Caki2 (cell line): ENCODE results near the gene SYNE2. TPM values are rescaled to one million over a fixed set of nuclear protein-coding genes. Genes with fewer than 3 reads are reported as not detected.
"Not testable (repeated sequence)": the region's sequence is repeated elsewhere in the genome, so short reads cannot be mapped to it uniquely, and the experiment has no call there.

Source experiments
- DNase-seq: peaks from one replicate; pipeline ENCODE4 v3.0.0-alpha.2; 2015; ENCODE audit warnings: low read depth
- in situ Hi-C: cut with HindIII; loops from 2 replicates; pipeline ENCODE4 v1.10.0; 2016; ENCODE audit warnings: low sequenced_read_pairs, low pct_unique_long_range_greater_than_20kb, mixed read lengths
- total RNA-seq: library from RNA; depleted of rRNA; stranded (reverse); fragments of >200 nt; shearing (Covaris generic); gene quantifications from 2 replicates; pipeline ENCODE4 v1.2.3, GENCODE V29; 2014; ENCODE audit warnings: low replicate concordance

SYNE2 gene
- total RNA-seq, 1 experiment from 2014 or later: 13.7 TPM

DNA sequence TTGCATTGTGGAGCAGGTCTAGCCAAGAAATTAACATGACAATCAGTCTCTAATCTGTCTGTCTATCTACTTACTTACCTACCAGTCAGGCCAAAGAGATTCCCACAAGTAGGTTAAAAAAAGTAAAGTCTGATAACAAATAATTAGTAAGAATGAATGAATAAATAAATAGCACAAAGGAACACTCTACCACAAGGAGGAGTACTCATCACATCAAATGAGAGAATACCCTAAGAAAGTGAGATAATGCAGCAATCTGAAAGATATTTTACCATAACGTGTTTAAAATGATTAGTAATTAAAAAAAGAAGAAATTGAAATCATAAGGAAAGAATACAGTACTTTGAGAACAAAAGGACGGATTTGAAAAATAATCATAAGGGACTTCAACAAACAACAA is 187.2 kb downstream of the SYNE2 start:
- in situ Hi-C loops: no loop called here
- no peak for DNase-seq

DNA sequence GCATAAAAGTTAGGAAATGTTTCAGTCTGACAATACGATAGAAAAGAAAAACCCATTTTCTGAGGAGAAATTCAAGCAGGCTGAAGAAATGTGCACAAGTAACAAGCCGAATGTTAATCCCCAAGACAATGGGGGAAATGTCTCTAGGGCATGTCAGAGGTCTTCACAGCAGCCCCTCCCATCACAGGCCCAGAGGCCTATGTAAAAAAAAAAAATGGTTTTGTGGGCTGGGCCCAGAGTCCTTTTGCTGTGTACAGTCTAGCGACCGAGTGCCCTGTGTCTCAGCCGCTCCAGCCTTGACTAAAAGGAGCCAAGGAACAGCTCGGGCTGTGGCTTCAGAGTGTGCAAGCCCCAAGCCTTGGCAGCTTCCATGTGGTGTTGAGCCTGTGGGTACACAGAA is 190.5 kb downstream of the SYNE2 start:
- in situ Hi-C loops, DNase-seq: not testable (repeated sequence)

DNA sequence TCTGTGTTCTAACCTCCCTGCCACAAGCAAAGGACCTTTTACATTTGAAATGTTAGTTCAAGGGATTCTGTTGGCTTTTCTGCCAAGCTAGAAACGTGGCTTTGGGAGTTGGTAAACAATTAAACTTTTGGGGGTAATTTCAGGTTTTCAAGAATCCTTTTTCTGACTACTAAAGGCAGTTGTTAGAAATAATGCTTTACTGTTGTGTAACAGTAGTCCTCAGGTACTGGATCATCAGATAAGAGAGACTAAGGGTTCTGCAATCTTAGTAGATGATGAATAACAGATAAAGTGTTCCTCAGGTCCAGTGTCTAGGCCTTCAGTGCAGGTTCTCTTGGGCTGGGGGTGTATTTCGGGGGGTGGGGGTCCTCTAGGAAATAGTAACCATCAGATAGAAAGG is 192.3 kb downstream of the SYNE2 start:
- no peak for DNase-seq
- in situ Hi-C loops: no loop called here

DNA sequence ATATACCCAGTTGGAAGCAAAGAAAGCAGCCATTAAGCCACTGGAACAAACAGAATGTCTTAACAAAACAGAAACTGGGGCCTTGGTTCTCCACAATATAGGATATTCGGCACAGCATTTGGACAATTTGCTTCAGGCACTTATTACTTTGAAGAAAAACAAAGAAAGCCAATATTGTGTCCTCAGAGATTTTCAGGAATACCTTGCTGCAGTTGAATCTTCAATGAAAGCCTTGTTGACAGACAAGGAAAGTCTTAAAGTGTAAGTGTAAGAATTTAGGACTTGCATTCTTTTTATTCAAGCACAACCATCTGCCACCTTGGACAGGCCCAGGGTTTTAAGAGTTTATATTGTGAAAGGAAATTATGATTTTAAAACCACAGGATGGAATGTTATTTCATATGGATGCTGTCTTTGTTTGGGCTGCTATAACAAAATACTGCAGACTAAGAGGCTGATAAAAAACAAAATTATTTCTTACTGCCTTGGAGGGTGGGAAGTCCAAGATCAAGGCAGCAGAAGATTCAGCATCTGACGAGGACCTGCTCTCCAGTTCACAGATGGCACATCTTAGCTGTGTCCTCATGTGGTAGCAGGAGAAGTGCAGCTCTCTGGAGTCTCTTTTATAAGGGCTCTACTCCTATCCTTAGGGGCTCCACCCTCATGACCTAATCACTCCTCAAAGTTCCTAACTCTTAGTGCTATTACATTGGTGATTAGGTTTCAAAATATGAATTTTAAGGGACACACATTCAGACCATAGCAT is 197.0 kb downstream of the SYNE2 start:
- no peak for DNase-seq
- in situ Hi-C loops: no loop called here

DNA sequence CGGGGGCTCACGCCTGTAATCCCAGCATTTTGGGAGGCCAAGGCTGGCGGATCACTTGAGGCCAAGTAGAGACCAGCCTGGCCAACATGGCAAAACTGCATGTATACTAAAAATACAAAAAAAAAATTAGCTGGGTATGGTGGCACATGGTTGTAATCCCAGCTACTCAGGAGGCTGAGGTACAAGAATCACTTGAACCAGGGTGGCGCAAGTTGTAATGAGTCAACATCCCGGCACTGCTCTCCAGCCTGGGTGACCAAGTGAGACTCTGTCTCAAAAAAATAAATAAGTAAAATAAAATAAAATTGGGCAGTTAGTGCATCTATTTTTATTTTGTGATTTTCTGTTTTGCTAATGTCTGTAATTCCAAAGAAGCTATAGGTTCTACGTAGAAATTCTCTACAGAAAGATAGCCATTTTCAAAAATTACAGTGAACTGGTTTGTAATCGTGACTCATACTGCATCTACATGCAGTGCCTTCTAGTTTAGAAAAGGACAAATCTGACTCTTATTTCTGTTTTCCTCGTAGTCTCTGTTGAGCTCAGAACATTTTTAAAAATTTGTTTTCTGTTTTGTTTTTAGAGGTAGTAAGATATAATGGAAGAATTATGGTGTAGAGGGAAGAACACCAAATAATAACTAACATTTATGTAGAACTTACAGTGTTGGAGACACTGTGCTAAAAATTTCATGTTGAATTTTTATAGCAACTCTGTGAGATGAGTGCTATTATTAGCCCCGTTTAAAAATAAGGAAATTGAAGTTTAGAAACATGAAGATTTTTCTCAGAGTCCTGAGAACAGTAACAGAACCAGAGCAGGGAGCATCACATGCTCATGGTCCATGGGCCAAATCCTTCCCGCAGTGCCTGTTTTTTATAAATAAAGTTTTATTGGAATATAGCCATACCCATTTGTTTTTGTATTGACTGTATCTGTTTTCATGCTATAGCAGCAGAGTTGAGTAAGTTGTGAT is 201.2 kb downstream of the SYNE2 start:
- in situ Hi-C loops: no loop called here
- no peak for DNase-seq

DNA sequence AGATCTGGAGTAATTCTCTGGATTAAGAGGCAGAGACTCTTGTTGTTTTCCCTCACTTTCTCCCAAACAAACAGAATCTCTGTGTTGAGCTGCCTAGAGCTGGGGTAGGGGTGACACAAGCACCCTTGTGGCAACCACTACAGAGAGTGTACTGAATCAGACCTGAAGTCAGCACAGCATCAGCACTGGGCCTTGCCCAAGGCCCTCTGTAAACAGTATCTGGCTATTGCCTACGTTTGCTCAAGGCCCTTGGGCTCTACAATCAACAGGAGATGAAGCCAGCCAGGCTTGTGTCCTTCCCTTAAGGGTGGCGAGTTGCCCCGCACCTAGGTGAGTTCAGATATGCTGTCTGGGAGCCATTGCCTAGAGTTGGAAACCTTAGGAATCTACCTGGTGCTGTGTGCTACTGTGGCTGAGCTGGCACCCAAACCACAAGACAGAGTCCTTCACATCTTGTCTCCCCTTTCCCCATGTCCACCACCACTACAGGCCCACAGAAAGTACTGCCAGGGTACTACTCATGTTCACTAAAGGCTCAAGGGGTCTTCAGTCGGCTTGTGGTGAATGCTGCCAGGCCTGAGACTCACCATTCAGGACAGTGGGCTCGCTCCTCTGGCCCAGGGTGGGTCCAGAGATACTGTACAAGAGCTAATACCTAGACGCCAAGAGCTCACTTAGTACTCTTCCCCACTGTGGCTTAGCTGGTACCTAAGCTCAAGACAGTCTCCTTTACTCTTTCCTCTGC is 206.8 kb downstream of the SYNE2 start:
- no peak for DNase-seq
- in situ Hi-C loops: no loop called here

DNA sequence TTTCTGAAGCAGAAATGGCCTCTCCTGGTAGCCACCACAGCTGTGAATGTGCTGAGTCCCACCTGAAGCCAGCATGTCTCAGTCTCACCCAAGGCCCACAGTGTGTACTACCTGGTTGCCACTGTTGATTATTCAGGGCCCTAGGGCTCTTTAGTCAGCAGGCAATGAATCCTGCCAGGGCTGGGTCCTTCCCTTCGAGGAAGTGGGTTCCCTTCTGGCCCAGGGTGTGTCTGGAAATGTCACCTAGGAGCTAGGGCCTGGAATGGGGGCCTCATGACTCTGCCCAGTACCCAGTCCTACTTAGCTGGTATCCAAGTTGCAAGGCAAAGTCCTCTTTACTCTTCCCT is 207.4 kb downstream of the SYNE2 start:
- DNase-seq: no peak
- in situ Hi-C loops: no loop called here

DNA sequence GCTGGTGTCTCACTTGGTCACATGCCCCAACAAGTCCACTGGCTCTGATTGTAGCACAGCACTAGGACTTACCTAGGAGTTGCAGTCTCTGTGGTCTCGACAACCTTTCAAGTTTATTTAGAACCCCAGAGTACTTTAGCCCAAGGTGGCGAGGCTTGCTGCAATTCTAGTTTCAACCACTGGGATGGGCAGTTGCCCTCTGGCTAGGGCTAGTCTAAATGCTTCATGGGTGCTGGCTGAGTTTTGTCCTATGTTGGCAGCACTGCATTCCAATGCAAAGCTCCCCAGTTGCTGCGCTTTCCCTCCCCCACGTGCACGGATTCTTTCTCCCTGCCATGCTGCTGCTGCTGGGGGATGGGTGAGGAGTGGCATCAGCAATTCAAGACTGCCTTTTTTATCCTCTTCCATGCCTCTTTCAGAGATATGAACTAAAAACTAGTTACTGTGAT is 207.9 kb downstream of the SYNE2 start:
- no peak for DNase-seq
- in situ Hi-C loops: no loop called here

DNA sequence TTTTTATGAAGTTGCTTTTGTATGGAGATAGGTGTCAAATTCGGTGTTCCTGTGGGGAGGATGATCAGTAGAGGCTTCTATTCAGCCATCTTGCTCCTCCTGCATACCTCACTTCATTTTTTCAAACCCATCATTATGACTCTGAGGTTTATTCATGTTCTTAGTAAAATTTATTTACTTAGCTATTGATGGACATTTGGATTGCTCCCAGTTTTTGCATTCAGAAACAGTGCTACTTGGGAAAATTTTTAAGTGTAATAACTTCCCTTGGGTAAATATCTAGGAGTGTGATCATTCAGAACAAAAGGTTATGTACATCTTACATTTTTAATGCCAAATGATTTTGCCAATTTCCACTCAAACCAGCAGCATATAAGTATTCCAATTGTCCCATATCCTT is 208.3 kb downstream of the SYNE2 start:
- in situ Hi-C loops: no loop called here
- no peak for DNase-seq

DNA sequence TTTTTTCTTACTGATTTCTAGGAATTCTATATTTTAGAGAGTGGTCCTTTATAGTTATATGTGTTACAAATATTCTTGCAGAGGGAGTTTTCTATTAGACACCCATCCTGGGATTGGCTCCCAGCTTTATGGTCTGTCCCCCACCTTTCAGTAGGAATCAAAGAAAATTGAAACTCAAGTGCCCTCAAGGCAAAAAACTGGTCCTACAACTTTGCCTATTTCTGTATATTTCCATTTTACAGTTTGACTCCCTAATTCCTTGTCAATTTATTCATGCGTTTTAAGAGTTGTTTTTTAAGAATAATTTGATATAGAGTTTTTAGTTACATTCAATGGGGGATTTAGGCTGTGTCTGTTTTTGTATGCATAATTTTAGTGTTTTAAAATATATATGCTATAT is 208.9 kb downstream of the SYNE2 start:
- in situ Hi-C loops: no loop called here
- DNase-seq: no peak

DNA sequence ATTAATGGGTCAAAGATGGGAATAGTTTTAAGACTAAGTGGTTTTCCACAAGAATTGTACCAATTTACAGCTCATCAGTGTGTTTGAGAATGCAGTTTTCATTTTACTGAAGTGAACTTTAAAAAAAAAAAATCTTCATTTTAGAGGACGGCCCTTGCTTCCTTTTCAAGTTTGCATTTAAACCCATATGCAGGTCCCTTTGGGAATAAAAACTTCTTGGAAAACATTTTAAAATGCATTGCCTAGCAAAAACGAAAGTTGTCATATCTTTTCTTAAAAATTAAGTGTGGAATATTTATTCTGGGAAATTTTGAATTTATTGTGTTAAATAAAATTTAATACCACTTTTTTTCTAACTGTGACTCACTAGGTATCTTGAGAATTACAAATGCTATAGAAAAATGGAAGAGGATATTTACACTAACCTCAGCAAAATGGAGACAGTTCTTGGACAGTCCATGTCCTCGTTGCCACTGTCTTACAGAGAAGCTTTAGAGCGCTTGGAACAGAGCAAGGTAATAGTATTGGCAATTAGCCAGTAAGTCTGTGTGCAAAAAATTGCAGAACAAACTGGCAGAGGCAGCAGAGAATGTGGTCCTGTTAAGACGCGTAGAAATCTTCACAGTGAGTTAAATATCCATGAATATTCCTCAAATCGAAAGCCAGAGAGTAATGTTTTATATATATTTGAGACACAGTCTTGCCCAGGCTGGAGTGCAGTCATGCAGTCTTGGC is 209.7 kb downstream of the SYNE2 start:
- DNase-seq: no peak
- in situ Hi-C loops: no loop called here

DNA sequence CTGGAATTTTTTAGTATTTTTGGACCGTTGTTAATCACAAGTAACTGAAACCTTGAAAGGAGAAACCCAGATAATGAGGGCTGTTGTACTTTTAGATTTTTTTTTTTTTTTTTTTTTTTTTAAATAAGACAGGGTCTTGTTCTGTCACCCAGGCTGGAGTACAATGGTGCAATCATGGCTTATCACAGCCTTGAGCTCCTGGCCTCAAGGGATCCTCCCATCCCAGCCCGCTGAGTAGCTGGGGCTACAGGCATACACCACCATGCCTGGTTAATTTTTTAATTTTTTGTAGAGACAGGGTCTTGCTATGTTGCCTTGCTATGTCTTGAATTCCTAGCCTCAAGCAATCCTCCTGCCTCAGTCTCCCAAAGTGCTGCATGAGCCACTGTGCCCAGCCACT is 211.6 kb downstream of the SYNE2 start:
- no peak for DNase-seq
- in situ Hi-C loops: no loop called here

DNA sequence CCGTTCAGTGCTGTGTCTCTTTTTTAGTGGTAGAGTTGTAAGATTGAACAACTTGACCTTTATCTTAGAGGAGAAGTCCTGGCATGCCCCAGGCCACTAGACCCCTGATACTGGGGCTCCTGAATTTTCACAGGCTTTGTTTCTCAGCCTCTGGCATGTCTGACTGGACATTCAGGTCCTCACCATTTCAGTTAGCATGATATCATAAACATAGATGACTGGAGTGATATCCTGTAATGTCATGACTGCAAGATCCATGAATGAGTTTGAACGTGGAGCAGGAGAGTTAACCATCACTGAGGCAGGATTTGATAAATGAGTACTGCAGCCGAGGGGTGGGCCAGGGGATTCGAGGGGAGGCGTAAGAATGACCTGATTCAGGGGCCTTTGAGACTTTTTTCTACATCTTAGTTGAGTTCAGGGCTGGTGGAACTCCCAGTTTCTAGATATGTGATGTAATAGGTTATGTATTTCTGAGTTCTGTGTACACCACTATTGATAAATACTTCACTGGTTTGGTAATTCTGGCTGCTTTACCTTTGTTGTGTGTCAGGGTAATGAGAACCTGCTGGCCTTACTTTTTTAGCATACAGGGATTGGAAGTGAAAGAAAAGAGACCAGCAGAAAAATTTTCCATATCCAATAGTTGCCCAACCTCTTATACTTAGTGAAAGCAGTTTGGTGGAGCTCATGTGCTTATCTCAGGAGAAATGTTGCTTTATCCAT is 217.0 kb downstream of the SYNE2 start:
- in situ Hi-C loops: no loop called here
- no peak for DNase-seq

DNA sequence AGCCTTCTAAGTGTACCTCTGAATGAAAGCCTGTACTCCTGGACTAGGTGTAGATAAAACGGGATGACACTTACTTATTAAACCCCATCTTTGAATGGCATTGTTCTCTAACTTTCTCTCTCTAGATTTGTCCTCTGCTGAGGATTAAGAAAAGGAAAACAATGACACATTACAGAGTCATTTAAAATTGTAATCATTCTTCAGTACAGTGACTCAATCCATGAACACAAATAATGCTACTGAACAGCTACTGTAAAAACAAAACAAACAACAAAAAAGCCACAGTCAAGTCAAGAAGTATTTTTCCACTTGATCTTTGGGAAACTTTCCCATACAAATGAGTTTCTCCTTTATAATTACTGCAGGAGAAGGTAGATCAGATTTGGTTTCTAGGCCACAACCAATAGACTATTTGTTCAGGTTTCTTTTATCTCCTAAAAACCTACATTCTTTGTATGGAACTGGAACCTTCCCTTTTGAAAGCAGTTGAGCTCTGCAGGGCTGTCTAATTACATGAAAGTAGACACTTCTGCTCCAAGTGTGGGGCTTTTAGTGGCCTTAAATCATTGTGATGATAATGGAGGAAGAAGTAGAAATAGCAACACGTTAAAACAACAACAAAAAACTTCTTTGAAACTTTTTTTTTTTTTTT is 222.3 kb downstream of the SYNE2 start:
- in situ Hi-C loops: no loop called here
- DNase-seq: peak; percentile 55

DNA sequence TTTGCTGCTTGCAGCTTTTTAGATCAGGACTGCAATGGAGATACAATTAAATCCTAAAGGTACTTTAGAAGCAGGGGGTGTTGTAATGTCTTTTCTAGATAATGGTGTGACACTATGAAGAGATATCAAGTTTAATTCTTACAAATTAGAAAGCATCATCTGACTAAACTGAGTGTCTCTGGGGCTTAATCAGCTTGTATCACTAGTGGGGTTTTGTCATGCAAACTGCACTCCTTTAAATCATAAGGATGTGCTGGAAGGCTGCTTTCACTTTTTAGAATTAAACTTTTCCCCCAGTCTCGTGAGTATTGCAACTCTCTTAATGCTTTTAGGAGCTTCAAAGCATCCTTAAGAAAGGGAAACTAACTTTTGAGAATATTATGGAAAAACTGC is 222.8 kb downstream of the SYNE2 start:
- in situ Hi-C loops: no loop called here
- DNase-seq: no peak

DNA sequence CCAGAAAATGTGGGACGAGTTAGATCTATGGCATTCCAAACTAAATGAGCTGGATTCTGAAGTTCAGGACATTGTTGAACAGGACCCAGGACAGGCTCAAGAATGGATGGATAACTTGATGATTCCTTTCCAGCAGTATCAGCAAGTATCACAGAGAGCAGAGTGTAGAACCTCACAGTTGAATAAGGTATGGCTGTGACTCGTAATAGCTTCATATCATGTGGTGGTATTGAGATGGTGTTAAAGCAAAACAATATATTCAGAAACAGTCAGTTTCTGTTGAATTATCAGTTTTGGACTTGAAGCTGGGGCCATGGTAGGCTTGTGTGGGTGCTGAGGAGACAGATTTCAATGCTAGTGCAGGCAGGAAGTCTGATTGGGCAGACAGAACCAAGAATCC is 227.6 kb downstream of the SYNE2 start:
- no peak for DNase-seq
- in situ Hi-C loops: no loop called here

DNA sequence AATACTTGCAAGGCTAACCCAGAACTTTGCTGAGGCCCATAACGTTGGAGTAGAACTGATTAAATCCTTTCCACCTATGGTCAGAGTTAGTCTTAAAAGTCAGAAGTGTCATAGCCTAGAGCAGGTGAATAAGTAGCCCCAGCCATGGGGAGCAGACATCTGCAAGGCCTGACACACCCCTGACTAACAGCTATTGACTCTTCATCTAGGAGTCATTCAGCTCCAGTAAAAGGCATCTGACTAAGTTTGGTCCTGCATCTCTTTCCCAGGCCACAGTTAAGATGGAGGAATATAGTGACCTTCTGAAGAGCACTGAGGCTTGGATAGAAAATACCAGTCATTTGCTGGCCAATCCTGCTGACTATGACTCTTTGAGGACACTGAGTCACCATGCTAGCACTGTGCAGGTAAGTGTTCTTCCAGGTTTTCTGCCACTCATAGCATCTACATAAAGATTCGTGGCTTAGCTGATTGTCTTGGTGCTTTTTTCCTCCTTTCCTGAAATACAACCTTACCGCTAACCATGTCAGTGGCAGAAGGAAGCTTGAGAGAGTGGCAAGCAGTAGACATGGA is 228.5 kb downstream of the SYNE2 start:
- in situ Hi-C loops: no loop called here
- DNase-seq: no peak
